IPS DF 4.7 (cell line): ENCODE measurements around the gene IMMP2L.

Experiments used
- DNase-seq: peaks from one replicate; pipeline ENCODE4 v3.0.0-alpha.2; 2013; ENCODE audit warnings: low spot score; ENCODE audit errors: extremely low read depth

IMMP2L gene

DNA sequence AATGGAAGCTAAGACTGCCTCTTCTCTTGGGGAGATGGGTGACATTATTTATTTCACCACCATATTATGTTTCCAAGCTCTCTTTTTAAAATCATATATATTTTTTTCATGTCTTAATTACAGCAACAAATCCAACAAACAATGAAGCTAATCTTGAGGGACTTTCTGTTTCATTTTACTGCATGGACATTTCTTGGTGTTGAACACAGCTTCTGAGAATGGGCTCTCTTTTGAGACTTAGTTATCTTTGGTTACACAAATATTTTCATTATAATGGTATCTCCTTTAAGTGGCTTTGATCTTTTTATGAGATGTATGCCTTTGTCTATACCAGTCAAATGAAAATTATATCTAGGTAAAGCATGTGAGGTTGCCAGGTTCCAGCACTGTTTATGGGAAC, 681.3 kb downstream of the IMMP2L start:
- no peak for DNase-seq

DNA sequence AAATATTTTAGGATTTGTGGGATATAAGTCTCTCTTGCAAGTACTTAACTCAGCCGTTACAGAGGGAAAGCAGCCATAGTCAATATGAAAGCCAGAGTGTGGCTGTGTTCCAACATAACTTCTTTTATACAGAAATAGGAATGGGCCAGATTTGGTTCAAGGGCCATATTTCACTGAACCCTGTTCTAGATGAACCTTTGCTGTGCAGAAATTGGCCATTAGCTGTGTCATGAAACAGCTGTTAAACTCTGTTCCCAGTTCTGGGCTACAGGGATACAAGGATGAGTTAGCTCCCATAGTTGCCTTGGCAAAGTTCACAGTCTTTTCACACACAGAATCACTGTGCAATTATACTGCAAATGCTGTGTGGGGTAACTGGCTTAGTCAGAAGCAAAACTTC, 685.3 kb downstream of the IMMP2L start:
- no peak for DNase-seq

DNA sequence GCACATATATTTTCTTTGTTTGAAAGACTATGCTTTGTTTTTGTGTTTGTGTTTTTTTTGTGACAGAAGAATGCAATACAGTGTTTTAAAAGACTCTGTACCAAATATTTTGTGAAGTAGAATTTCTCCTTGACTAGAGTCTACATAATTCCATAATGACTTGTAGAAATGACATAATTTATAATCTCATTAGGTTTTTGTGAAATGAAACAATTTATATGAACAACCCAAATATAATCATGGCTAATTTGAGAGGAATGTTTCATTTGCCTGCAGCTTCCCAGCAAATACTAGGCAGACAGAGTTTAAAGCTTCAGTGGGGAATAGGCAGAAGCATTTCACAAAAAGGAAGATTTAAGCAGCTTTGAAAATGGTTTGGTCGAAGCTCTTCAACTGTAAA, 686.9 kb downstream of the IMMP2L start:
- no peak for DNase-seq

DNA sequence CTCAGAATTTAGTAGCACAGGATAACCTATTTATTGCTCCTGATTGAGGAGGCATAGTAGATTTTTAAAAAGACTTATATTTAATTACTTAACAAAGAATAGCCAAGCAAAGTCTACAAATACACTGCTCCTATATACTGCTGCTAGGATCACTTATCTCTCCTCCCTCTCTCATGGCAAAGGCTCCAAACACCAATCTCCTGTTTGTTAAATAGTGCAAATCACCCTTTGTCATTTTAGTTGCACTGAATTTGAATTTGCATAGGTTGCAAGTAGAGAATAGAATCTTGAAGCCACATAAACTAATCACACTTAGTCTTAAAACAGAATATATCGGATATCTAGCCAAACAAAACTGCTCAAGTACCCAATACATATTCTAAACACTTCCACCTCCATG, 690.4 kb downstream of the IMMP2L start:
- DNase-seq, result peak; percentile 16

DNA sequence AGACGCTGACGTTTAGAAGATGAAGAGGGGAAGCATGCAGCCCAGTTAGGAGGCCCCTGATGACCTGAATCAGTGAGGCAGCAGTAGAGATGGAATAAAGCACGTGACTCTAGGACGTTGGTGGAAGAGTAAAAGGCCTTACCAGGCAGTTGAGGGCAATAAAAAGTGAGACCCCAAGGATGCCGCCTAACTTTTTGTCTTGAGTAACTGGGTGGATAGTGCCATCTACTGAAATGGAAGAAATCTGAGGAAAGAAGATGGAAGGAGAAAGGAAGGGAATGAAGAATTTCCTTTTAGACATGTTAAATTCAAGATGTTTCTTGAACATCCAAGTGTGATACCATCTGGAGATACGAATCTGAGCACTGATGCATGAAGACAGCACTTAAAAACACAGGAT, 691.4 kb downstream of the IMMP2L start:
- DNase-seq, result no peak

DNA sequence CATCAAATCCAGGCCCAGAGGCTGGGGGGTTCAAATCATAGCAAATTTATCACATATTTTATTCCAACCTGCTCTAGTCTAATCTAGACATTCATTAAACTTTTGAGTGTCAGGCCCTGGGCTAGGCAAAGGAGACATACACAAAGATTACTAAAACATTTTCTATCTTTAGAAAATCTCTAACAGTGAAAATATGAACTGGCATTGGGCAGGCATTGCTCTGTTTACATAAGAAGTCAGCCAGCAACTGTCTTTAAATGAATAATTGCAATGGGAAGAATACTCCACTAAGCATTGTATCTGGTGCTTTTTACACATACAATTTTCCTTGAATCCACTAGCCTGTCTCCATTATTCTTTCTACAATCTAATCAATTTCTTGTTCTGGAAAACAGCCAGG, 693.8 kb downstream of the IMMP2L start:
- no peak for DNase-seq

DNA sequence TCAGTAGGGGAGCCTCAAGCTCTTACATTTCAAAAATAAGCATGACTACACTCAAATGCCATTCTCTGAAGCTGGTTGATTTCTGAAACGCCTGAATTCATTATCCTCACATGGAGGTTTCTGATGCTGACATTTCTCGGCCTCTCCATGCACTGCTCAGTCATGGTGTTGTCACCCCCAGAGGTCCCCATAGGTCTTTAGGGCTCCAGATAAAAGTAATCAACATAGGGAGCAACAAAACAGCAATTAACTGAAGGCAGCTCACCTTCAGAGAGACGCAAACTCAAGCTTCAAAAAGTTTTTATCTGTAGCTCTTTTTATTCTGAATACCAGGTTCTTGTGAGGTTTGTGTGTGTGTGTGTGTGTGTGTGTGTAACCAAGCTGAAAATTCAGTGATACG, 694.5 kb downstream of the IMMP2L start:
- no peak for DNase-seq

DNA sequence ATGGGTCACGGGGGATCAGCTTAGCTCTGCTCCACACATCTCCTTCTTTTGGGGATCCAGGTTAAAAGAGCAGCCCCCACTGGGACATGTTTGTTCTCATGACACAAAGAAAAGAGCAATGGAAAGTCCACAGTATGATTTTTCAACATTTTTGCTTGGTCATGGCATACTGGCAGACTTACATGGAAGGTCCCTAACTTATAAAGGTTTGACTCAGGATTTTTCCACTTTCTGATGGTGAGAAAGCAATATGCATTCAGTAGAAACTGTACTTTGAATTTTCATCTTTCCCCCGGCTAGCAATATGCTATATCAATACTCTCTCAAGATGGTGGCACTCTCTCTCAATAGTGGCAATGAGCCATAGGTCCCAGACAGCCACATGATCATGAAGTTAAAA, 699.0 kb downstream of the IMMP2L start:
- DNase-seq, result no peak

DNA sequence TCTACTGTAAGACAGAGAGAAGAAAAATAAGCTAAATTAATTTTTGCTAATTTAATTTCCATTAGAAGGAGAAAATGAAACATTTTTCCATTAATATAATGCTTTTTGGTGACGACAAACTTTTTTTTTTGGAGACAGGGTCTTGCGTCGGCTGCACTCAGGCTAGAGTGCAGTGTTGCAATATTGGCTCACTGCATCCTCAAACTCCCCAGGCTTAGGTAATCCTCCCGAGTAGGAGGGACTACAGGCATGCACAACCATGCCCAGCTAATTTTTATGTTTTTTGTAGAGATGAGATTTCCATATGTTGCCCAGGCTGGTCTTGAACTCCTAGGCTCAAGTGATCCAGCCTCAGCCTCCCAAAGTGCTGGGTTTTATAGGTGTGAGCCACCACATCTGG, 701.1 kb downstream of the IMMP2L start:
- DNase-seq, result no peak

DNA sequence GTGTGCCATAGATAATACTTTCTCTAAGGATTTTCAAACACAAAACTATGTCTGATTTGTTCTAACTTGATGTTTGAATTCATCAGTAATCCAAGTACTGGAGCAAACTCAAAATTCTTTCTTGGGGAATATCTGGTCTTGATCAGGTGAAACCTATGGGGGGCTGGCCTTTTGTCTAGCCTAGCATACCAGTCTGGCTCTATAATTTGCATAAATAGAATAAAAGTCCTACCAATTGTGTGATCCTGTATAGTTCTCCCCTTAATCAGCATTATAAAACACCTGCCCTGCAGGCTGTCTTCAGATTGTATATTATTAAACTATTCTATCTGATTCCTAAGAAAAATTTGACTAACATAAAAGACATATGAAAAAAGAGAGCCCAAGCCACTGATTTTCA, 705.2 kb downstream of the IMMP2L start:
- no peak for DNase-seq

DNA sequence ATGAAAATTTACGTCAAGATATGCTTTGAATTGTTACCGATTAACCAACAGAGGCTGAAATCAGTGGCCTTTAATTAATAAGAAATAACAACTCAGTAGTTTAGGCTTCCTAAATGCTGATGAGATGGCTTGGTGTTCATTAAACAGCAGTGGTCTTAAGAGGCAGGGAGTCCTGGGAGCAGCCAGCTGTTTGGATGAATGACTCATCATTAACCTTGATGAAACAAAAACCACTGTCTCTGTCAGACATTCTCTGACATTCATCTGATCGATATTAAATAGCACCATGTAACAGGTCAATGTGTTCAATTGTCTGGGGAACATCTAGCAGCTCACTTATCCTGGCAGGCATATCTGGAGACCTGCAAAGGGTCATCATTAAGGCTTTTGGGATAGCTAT, 705.6 kb downstream of the IMMP2L start:
- no peak for DNase-seq

DNA sequence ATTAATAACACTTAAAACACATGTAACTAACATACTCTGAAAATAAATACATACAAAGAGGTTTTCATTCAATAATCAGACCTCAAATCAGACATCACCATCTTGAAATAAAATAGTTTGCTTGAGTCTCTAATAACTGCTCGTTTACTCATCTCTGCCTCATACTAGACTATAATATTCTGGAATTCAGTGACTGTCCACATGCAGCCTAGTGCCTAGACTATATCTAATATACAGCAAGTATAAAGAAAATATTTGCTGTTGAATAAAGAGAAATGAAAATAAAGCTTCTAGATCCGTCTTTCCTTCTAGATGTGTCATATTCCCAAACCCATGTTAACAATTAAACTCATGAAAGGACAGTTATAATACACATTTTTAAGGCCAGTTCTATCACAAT, 707.6 kb downstream of the IMMP2L start:
- no peak for DNase-seq

DNA sequence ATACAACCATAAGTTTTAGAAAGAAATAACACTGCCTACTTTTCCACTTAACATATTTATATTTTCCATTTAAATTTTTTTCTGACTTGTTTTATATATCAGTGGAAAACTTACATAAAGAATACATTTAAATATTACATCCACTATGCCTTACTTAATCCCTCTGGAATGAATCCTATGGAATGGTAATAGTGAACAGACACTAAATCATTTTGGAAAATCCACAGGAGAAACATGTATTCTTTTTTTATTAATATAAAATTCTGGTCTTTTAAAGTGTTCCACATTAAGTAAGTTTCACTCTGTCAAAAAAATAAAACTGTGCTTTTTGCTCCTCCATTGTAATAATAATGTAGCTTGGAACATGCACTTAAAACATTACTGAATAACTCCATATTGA, 708.1 kb downstream of the IMMP2L start:
- no peak for DNase-seq

DNA sequence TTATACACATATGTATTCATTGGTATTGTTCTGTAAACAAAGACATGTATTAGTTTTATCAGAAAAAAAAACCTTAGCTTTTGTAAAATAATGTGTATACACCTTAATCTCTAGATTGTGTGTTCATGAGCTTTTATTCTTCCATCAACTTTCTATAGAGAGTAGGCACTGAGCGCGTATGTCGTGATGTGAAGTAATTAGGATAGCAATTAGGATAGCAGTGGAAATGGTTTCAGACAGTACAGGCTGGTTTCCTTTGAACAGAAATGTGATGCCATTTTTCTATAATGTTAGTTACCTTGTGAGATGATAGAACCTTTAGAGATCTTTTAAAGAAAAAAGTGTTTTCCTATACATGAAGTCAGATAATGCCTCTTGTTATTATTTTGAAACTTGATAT, 709.0 kb downstream of the IMMP2L start:
- DNase-seq, result no peak

DNA sequence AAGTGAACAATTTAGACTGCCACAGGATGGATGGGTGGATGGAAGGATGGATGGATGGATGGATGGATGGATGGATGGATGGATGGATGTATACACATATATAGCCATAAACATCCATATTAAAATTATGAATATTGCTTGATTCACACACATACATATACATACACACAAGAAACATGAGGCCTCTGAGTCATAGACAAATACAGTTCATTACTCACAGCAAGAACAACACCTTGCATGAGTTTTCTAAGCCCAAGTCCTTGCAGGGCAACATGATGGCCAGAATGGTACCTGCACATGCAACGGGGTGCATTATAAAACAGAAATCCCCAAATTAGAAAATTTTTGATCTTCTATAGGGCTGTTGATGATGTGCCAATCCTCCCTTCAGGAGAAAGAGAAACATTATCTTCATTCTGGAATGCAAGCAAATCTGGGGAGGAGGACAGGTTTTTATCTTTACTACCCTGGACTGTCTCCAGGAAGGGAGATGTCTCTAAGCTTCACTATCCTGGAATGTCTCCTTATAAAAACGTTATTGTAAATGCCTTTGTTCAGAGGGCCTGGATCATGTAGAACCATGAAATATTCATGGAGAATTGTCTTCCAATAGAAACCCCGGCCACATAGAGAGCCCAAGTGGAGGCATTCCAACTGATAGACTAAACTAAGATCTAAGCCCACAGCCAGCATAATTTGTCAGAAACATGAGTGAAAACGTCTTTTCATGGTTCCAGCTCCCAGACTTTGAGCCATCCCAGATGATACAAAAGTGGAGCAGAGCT, 709.9 kb downstream of the IMMP2L start:
- DNase-seq, result no peak

DNA sequence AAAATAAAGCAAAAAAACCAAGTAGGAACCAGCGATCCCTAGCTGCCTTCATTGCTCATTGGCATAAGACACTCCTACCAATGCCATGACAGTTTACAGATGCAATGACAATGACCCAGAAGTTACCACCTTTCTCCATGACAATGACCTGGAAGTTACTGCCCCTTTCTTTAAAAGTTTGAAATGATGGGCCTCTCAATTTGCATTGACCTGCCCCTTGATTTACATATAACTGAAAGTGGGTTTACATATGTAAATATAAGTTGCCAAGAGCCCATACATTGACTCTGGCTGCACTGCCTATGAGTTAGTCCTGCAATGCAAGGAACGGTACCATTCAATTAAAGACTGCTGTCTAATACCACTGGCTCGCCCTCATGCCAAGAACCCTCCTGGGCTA, 712.1 kb downstream of the IMMP2L start:
- DNase-seq, result no peak

DNA sequence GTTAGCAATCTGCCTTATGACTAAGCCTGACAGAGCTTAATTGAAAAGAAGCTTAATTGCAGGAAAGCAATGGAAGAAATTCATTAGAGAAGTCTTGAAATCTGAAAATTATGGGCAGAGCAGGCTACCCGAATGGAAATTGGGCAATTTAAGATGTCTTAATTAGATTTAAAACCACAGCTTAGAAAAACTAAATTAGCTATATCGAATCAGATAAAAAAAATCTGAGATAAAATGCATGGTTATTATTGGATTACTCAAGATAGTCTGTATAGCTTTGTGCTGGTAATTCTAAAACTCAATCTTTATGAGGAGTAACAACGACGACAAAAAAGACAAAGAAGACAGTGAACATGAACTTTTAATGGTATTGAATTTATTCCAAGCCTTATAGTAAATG, 719.5 kb downstream of the IMMP2L start:
- no peak for DNase-seq

DNA sequence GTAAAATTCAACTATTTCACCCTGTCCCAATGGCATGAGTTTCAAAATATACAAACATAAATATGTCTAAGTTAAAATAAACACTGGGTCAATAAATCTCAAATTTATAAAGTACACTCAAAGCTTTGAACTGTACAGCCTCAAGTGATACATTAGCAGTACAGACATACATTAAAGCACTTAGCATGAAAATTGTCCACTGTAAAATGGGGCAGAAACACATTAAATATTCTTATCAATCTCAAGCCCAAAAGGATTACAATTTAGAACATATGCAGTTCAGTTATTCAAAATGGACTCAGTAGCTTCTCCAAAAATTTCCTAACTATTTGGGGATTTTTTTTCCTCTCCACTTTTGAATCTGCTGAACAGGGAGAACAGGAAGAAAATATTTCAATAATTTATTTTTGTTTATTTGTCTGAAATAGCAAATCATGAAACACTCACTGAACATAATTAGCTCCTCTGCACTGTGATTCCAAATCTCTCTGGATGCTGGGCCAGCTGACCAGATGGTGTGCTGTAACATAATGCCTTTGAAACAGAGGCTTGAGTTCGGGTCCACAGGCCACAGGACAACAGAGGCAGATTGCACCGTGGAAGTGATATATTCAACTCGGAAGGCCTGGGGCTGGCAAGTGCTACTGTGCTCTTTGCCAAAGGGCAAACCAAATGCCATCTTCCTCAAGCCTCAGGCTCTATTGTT, 720.3 kb downstream of the IMMP2L start:
- no peak for DNase-seq

DNA sequence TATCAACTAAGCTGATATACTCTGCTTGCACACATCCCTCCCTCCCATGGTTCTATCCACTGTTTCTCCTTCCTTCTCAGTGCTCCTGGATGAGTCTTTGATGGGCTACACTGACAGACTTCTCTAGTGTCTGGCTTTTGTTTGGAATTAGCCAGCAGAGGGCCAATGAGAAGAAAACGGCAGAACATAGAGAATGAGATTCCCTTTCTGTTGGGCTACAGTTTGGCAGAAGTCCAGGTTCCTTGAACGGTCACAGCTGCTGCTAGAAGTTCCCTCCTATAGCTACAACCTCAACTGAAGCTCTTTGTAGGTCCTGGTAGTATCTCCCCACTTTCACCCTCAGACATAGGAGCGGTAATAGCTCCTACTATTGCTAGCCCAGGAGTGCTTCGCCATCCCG, 722.4 kb downstream of the IMMP2L start:
- DNase-seq, result no peak

DNA sequence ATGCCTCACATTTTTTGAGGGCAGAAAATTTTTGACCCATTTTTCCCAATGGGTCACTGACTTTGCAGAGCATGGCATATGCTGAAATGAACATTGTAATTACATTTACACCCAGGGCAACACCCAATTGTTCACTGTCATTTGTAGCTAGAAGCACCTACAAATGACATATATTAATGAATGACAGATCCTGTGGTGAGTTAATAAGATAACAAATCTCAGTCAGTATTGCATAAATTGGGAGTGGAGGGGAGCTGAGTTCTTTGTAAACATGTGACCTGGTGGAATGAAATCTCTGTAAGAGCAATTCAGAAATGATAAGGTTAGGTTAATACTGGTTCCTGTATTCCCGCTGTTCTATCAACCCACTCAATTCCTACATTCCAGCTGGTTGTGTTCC, 726.4 kb downstream of the IMMP2L start:
- DNase-seq, result no peak

DNA sequence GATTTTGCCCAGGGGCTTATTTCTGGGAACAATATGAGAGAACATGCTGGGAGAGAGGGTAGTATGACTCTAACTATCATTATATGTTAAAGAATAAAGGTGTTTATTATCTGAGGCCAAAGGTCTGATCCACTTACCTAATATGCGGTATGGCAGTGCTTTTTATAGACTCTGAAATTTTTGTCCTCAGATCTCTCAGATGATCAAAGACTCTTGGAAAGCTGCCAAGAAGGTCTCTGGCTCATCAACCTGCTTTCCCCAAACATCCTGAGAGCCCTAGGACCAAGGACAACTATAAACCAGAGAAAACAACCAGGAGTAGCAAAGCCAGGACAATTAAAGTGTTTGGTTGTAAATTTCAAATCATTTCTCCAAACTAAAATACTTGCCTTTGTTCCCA, 727.1 kb downstream of the IMMP2L start:
- no peak for DNase-seq

DNA sequence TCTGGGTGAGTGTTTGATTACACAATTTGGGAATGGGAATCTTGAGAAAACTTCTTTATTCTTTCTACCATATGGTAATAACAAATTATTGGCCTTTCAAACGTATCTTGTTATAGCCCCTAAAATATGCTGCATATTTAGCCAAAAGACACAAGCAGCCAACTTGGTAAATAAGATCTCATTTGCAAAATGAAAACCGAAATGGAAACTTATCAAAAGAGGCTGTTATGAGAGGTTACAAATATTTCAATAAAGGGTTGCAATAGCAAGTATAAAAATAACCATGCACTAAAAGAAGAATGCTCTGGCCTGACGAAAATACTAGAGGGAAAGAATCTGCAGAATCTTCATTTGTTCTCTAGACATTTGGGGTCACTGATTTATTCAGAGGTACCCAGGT, 730.9 kb downstream of the IMMP2L start:
- no peak for DNase-seq

DNA sequence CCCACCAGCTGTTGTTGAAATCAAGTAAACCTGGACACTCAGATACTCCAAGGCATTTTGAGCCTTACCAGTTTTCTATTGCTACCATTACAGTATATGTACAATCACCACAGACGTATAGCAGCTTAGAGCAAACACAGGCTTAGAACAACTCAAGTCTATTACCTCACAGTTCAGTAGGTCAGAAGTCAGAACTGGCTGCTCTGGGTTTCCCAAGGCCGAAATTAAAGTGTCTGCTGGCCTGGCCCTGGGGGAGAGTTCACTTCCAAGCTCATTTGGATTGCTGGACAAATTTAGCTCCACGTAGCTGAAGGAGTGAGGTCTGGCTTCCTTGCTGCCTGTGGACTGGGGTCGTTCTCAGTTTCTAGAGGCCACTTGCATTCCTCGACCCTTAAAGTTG, 731.5 kb downstream of the IMMP2L start:
- DNase-seq, result no peak
